ENCODE measurements around the gene YKT6. TPM values are rescaled to one million over a fixed set of nuclear protein-coding genes. Genes with fewer than 3 reads are reported as not detected.

YKT6 gene
- total RNA-seq, 4 donors from 2014 or later, result 46.6 to 80.1 (median 68.0) TPM

- in situ Hi-C loops (cut with MboI; ENCODE audit: low pct_ligation_motif_present in 1 of 4, low pct_unique_long_range_greater_than_20kb in 1 of 4, low sequenced_read_pairs in 3 of 4), result loop anchor here in 3 of 4 donors (25.0 kb wide), 2 partner anchors 238 to 313 kb away; partner anchors contain the start of genes NUDCD3 (in 2 of the 3) and DDX56 (in 1 of the 3)
- Histone ChIP-seq H3K9me3 (no peaks in the 10 kb centered on the region), H3K27me3 (no peaks in the 10 kb centered on the region), H3K27ac (no peak overlapping the region), H3K36me3 (no peaks in the 10 kb centered on the region), H3K4me1 (no peaks in the 10 kb centered on the region), H3K4me3 (no peak overlapping the region)
- intact Hi-C loops (cut with DNase I; ENCODE audit: low total_unique reads), result no loop called here
- no peak for DNase-seq
- TF ChIP-seq POLR2AphosphoS5 (IDR thresholded peaks at IDR 0.05) (no peak), EP300 (IDR thresholded peaks at IDR 0.05; ENCODE audit: low read depth) (no peak), CTCF (IDR thresholded peaks at IDR 0.05) (no peak), POLR2A (IDR thresholded peaks at IDR 0.05) (no peak)
- WGBS, 2 donors (ENCODE audit: low coverage in 1 of 2), result 83% methylated on average over 15 of the region's 15 CpGs; no CpG with 5 or more reads in 1 of the 2 donors
These were observed 49.0 kb downstream of the YKT6 start for GRCh38 chr7:44249639-44250234.

- no peaks in the 10 kb centered on the region for H3K9me3 ChIP-seq
- H3K4me3 ChIP-seq, result no peak overlapping the region
- DNase-seq, result no peak
- no peaks in the 10 kb centered on the region for H3K27me3 ChIP-seq
- WGBS, 2 donors (ENCODE audit: low coverage in 1 of 2), result 91% methylated on average over 9 of the region's 10 CpGs; no CpG with 5 or more reads in 1 of the 2 donors
- no peaks in the 10 kb centered on the region for H3K36me3 ChIP-seq
- intact Hi-C loops (cut with DNase I; ENCODE audit: low total_unique reads), result no loop called here
- H3K4me1 ChIP-seq, result no peaks in the 10 kb centered on the region
- H3K27ac ChIP-seq, result no peak overlapping the region
- TF ChIP-seq CTCF (IDR thresholded peaks at IDR 0.05) (no peak), EP300 (IDR thresholded peaks at IDR 0.05; ENCODE audit: low read depth) (no peak), POLR2A (IDR thresholded peaks at IDR 0.05) (no peak), POLR2AphosphoS5 (IDR thresholded peaks at IDR 0.05) (no peak)
- in situ Hi-C loops (cut with MboI; ENCODE audit: low pct_ligation_motif_present in 1 of 4, low pct_unique_long_range_greater_than_20kb in 1 of 4, low sequenced_read_pairs in 3 of 4), result no loop called here
These were observed 50.5 kb downstream of the YKT6 start for GRCh38 chr7:44251269-44251668.

GRCh38 chr7:44251881-44252280, 51.1 kb downstream of the YKT6 start:
- no peak for DNase-seq
- intact Hi-C loops (cut with DNase I; ENCODE audit: low total_unique reads), result no loop called here
- Histone ChIP-seq H3K4me1 (no peaks in the 10 kb centered on the region), H3K36me3 (no peaks in the 10 kb centered on the region), H3K4me3 (no peak overlapping the region), H3K9me3 (no peaks in the 10 kb centered on the region), H3K27ac (no peak overlapping the region), H3K27me3 (no peaks in the 10 kb centered on the region)
- in situ Hi-C loops (cut with MboI; ENCODE audit: low pct_ligation_motif_present in 1 of 4, low pct_unique_long_range_greater_than_20kb in 1 of 4, low sequenced_read_pairs in 3 of 4), result no loop called here
- 85% methylated on average over 12 of the region's 12 CpGs; no CpG with 5 or more reads in 1 of the 2 donors for WGBS, 2 donors (ENCODE audit: low coverage in 1 of 2)
- TF ChIP-seq POLR2A (IDR thresholded peaks at IDR 0.05) (no peak), EP300 (IDR thresholded peaks at IDR 0.05; ENCODE audit: low read depth) (no peak), CTCF (IDR thresholded peaks at IDR 0.05) (no peak), POLR2AphosphoS5 (IDR thresholded peaks at IDR 0.05) (no peak)

- TF ChIP-seq POLR2AphosphoS5 (IDR thresholded peaks at IDR 0.05) (no peak), EP300 (IDR thresholded peaks at IDR 0.05; ENCODE audit: low read depth) (no peak), CTCF (IDR thresholded peaks at IDR 0.05) (no peak), POLR2A (IDR thresholded peaks at IDR 0.05) (no peak)
- 77% methylated on average over 5 of the region's 5 CpGs; no CpG with 5 or more reads in 1 of the 2 donors for WGBS, 2 donors (ENCODE audit: low coverage in 1 of 2)
- in situ Hi-C loops (cut with MboI; ENCODE audit: low pct_ligation_motif_present in 1 of 4, low pct_unique_long_range_greater_than_20kb in 1 of 4, low sequenced_read_pairs in 3 of 4) (no loop called here), intact Hi-C loops (cut with DNase I; ENCODE audit: low total_unique reads) (no loop called here)
- no peak for DNase-seq
- peaks cover 6 to 16% (median 14%) of the 10 kb centered on the region in 4 donors for H3K4me1 ChIP-seq
- no peaks in the 10 kb centered on the region for H3K9me3 ChIP-seq
- no peak overlapping the region for H3K27ac ChIP-seq
- no peak overlapping the region for H3K4me3 ChIP-seq
- no peaks in the 10 kb centered on the region for H3K36me3 ChIP-seq
- no peaks in the 10 kb centered on the region for H3K27me3 ChIP-seq
These were observed 55.7 kb downstream of the YKT6 start for GRCh38 chr7:44256459-44256858.

Measured in transverse colon (tissue), 4 donors.